ENCODE results near the gene AP4S1.
"Not testable (repeated sequence)": the region's sequence is repeated elsewhere in the genome, so short reads cannot be mapped to it uniquely, and the experiment has no call there.

AP4S1 gene

DNA sequence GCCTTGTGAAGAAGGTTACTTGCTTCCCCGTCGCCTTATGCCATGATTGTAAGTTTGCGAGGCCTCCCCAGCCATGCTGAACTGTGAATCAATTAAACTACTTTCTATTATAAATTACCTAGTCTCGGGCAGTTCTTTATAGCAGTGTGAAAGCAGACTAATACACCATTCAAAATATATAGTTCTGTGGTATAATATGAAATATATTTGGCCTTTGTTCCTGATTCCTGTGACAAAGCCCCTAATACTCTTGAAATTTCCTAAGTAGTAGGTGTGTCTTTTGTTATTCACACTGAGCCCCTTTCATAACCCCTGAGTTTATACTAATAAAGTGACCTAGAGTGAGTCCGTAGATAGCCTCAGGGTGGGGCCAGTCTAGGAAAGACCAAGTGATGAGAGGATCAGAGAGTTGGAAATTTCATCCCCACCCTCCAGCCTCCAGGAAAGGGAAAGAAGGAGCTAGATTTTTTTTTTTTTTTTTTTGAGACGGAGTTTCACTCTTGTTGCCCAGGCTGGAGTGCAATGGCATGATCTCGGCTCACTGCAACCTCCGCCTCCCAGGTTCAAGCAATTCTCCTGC lies 20.1 kb downstream of the AP4S1 start:
- no peak for DNase-seq

DNA sequence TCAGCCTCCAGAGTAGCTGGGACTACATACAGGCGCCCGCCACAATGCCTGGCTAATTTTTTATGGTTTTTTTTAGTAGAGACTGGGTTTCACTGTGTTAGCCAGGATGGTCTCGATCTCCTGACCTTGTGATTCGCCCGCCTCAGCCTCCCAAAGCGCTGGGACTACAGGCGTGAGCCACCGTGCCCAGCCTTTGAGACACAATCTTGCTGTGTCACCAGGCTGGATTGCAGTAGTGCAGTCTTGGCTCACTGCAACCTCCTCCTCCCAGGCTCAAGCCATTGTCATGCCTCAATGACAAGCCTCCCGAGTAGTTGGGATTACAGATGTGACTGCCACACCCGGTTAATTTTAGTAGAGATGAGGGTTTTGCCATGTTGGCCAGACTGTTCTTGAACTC lies 22.1 kb downstream of the AP4S1 start:
- peak in 1 of 2 donors; percentile 78 for DNase-seq

DNA sequence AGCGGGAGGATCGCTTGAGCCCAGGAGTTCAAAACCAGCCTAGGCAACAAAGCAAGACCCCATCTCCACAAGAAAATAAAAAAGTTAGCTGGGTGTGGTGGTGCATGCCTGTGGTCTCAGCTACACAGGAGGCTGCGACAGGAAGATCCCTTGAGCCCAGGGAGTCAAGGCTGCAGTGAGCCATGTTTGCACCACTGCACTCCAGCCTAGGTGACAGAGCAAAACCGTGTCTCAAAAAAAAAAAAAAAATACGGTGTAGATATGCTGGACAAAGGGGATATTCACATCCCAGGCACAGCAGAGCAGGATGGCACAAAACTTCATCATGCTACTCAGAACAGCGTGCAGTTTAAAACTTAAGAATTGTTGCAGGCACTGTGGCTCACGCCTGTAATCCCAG lies 25.6 kb downstream of the AP4S1 start:
- no peak for DNase-seq

DNA sequence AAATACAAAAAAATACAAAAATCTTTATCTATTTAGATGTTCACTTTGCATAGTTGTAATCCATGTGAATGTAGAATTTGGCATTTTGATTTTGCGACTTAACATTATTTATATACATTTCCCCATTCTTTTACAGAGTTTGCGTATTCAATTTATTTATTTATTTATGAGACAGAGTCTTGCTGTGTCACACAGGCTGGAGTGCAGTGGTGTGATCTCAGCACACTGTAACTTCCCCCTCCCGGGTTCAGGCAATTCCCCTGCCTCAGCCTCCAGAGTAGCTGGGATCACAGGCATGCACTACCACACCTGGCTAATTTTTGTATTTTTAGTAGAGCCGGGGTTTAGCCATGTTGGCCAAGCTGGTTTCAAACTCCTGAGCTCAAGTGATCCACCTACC lies 26.1 kb downstream of the AP4S1 start:
- DNase-seq: peak; percentile 60 to 78

GRCh38 chr14:31052905-31053586 lies 27.6 kb downstream of the AP4S1 start:
- DNase-seq: not testable (repeated sequence)

GRCh38 chr14:31057035-31057434 lies 31.6 kb downstream of the AP4S1 start:
- no peak for DNase-seq

GRCh38 chr14:31057701-31058364 lies 32.4 kb downstream of the AP4S1 start:
- no peak for DNase-seq

DNA sequence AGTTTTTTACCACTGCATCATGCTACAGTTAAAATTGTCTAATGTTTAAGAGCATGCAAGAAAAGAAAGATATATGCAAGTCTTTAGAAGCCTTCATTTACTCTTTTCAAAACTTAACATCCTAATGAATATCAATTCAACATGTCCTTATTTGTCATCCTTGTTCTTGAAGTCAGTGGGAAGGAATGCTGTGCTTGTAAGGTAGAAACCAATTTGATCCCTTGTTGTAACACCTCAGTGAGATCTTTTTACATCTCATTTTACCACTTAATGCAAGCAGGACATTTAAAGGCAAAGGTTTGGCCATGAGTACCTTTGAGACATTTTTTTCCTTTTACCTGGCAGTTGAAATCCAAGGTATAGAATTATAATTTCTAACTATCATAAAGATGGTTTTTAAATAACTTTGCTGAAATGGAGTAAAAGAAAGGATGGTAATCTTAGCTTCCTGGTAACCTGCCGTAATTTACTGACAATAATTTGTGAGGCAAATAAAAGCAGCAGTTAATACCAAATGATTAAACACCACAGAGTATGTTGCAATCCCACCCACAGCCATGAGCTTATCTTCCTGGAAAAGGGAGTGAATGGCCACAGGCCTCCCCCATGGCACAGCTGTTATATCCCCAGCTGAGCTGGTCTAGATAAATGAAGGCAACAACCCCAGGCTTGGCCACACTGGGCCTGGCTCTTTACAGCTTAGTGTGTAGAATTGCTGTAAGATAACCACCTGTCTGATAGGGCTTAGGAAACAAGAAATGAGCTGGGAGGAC lies 33.9 kb downstream of the AP4S1 start:
- peak; percentile 86 to 92 for DNase-seq

DNA sequence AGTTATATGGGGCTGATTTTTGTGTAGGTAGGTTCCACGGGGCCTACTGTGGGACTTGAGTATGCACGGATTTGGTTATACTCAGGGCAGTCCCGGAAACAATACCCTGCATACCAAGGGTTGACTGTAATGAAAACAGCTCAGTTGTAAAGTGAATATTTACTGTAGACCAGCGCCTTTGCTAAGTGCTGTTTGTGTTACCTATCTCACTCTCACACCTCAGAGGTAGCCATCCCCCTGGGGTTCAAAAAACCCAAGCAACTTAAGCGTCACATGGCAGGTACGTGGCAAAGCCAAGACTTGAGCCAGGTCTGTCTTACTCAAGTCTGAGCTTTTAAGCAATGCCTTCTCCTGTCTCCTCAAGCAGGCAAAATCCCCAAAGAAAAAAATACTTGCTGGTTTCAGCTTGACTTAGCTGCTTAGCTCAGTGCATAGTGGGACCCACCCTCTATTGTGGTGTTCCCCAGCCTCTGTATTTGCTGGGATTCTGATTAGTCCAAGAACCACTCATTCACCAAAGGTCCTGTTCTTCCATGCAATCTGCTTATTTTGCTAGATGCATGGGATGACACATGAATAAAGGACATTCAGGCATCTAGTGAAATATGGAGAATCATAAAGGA lies 34.9 kb downstream of the AP4S1 start:
- DNase-seq: no peak

GRCh38 chr14:31062908-31063307 lies 37.5 kb downstream of the AP4S1 start:
- not testable (repeated sequence) for DNase-seq

- DNase-seq: peak; percentile 80 to 81
Measured at GRCh38 chr14:31068235-31068634, 42.8 kb downstream of the AP4S1 start.

- no peak for DNase-seq
Measured at GRCh38 chr14:31069343-31069742, 43.9 kb downstream of the AP4S1 start.

DNA sequence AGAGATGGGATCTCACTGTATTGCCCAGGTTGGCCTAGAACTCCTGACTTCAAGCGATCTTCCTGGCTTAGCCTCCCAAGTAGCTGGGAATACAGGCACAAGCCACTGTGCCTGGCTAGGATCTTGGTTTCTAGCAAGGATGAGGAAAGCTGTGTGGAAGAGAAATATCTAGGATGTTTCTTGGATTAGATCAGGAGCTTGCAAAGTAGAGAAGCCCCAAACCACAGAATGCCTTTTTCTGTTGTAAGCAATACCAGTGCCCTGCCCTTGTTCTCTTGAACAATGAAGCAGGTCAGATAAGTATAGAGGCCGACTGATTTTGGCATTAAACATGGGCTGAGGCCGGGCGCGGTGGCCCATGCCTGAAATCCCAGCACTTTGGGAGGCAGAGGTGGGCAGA lies 45.0 kb downstream of the AP4S1 start:
- DNase-seq: no peak

GRCh38 chr14:31071151-31071550 lies 45.7 kb downstream of the AP4S1 start:
- DNase-seq: no peak

DNA sequence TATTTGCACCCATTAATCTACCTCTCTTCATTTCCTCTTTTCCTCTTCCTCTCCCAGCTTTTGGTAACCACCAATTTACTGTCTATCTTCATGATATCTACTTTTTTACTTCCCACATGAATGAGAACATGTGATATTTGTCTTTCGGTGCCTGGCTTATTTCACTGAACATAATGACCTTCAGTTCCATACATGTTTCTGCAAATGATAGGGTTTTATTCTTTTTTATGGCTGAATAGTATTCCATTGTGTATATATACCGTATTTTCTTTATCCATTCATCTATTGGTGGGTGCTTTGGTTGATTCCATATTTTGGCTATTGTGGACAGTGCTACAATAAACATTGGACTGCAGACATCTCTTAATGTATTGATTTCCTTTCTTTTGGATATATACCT lies 49.7 kb downstream of the AP4S1 start:
- no peak for DNase-seq

DNA sequence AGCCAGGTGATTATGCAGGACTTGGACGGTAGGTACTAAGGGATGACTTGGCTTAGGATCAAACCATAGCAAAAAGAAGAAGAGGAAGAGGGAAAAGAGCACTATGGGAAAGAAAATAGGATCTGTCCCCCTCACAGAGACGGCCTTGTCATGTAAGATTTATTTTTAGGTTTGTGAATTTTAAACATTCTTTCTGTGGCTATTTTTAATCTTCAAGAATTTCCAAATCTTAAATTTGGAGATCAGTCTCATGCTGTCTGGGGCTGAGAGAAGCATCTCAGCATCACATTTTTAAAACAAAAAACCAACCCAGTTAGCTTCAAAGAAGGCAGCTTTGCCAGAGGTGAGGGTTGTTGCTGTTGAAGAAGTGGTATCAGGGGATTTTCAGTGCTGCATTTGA lies 53.3 kb downstream of the AP4S1 start:
- DNase-seq: no peak

GRCh38 chr14:31080056-31080455 lies 54.6 kb downstream of the AP4S1 start:
- DNase-seq: no peak

GRCh38 chr14:31080484-31080883 lies 55.0 kb downstream of the AP4S1 start:
- no peak for DNase-seq

DNA sequence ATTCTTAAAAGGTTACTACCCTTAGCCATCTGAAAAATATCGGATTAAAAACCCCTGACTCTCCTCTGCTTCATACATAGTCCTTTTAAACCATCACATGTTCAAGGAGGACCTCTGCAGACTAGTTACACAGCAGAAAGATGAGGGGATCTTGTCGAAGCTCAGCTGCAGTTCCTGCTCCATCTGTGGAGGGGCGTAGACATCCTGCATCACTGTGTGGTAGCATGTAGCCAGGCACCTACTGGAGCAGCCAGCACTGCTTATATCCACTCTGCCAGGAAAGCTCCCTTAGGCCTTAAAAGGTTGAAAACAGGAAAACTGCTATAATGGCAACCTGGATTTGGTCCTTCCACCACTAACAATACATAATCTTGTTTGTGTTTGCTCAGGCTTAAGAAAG lies 58.3 kb downstream of the AP4S1 start:
- DNase-seq: no peak

DNA sequence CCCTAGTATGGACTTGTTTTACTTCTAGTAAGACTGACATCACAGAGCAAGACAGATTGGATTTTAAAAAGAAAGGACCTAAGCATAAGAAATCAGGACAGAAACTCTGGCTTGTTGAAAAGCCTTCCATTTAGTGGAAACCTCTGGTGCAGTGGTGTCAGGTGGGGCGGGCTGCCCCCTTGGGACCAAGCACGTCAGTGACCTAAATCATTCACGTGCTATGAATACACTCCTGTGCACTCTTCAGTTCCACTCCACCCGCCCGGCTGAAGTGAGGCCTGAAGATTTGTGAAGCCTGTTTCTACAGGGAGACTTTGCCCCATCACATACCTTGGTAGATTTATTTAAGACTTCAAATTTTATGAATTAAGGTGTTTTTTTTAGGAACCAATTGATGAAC lies 58.9 kb downstream of the AP4S1 start:
- no peak for DNase-seq

DNA sequence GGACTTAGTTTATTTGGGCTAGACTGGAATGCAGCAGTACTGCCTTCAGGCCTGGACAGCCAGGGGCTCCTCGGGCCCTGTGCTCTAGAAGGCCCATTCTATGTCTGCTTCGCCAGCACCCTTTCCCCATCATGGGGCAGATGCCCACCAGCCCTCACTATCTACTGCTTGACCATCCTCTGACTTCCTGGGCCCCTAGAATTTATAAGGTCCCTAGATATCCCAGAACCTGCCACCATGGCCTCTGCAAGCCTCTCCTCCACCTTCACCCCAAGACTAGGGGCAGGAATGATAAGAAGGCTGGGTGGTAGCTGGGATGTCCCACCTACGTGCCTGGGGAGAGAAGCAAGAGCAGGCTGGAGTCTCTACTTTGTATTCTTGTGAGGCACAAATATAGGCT lies 59.6 kb downstream of the AP4S1 start:
- no peak for DNase-seq

DNA sequence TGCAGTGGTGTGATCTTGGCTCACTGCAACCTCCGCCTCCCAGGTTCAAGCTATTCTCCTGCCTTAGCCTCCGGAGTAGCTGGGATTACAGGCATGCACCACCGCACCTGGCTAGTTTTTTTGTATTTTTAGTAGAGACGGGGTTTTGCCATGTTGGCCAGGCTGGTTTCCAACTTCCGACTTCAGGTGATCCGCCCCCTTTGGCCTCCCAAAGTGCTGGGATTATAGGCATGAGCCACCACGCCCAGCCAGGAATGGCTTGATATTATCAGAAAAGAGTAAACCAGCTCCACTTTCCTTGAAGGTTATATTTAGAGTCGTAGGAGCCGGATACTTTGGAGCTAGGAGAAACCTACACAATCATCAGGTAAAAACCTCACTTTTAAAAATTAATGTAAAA lies 61.0 kb downstream of the AP4S1 start:
- DNase-seq: not testable (repeated sequence)
